NCI-H526 (cell line): ENCODE results near the gene NCOR1.
"Not testable (repeated sequence)": the region's sequence is repeated elsewhere in the genome, so short reads cannot be mapped to it uniquely, and the experiment has no call there.

Source experiments
- DNase-seq, 2 experiments: peaks; one replicate each; lab custom pipeline; 2025; lab: John Stamatoyannopoulos, UW

NCOR1 gene

GRCh38 chr17:16215273-16215964 is at the start of gene NCOR1:
TSS of gene NCOR1 (minus strand) at chr17:16215534. CDS start at chr17:16194569, 20,965 bp downstream.
- DNase-seq = peak; percentile 70 to 93

- DNase-seq = no peak
Measured at GRCh38 chr17:16262201-16262600, 46.9 kb upstream of the NCOR1 start.

GRCh38 chr17:16261049-16261448 is 45.7 kb upstream of the NCOR1 start:
- DNase-seq = no peak

GRCh38 chr17:16259926-16260325 is 44.6 kb upstream of the NCOR1 start:
- no peak for DNase-seq

GRCh38 chr17:16258901-16259300 is 43.6 kb upstream of the NCOR1 start:
- no peak for DNase-seq

- peak in 1 of 2 experiments; percentile 4 for DNase-seq
Measured at GRCh38 chr17:16255481-16255921, 40.2 kb upstream of the NCOR1 start.

- DNase-seq = no peak
Measured at GRCh38 chr17:16254773-16255400, 39.6 kb upstream of the NCOR1 start.

- DNase-seq = no peak
Measured at GRCh38 chr17:16251556-16251955, 36.2 kb upstream of the NCOR1 start.

GRCh38 chr17:16251043-16251442 is 35.7 kb upstream of the NCOR1 start:
- DNase-seq = no peak

- no peak for DNase-seq
Measured at GRCh38 chr17:16250635-16251034, 35.3 kb upstream of the NCOR1 start.

GRCh38 chr17:16247586-16247984 is 32.3 kb upstream of the NCOR1 start:
- DNase-seq = no peak

GRCh38 chr17:16243801-16244567 is 28.6 kb upstream of the NCOR1 start:
- no peak for DNase-seq

- no peak for DNase-seq
Measured at GRCh38 chr17:16243385-16243784, 28.1 kb upstream of the NCOR1 start.

GRCh38 chr17:16241906-16242399 is 26.6 kb upstream of the NCOR1 start:
- no peak for DNase-seq

GRCh38 chr17:16239931-16240330 is 24.6 kb upstream of the NCOR1 start:
- no peak for DNase-seq

- no peak for DNase-seq
Measured at GRCh38 chr17:16232391-16232790, 17.1 kb upstream of the NCOR1 start.

- DNase-seq = not testable (repeated sequence)
Measured at GRCh38 chr17:16229912-16230561, 14.7 kb upstream of the NCOR1 start.

GRCh38 chr17:16222406-16222805 is 7.1 kb upstream of the NCOR1 start:
- no peak for DNase-seq

GRCh38 chr17:16217002-16217635 is 1.8 kb upstream of the NCOR1 start, which contains the start of gene PIGL:
TSS of gene PIGL (plus strand) at chr17:16217210. CDS start at chr17:16217227, 17 bp downstream.
- DNase-seq = peak; percentile 71 to 88

- DNase-seq = not testable (repeated sequence)
Measured at GRCh38 chr17:16216341-16217001, 1.1 kb upstream of the NCOR1 start.

- DNase-seq = peak in 1 of 2 experiments; percentile 32
Measured at GRCh38 chr17:16215965-16216316, 607 bp upstream of the NCOR1 start.
